GM18526 (cell line): Measurements from ENCODE around the gene SPRTN.

ENCODE experiments used
- POLR2A ChIP-seq: IDR thresholded peaks from 3 replicates; pipeline ENCODE4 v1.6.1; 2011; ENCODE audit not compliant: insufficient read length; ENCODE audit errors: extremely low read depth

The SPRTN gene, protein sequence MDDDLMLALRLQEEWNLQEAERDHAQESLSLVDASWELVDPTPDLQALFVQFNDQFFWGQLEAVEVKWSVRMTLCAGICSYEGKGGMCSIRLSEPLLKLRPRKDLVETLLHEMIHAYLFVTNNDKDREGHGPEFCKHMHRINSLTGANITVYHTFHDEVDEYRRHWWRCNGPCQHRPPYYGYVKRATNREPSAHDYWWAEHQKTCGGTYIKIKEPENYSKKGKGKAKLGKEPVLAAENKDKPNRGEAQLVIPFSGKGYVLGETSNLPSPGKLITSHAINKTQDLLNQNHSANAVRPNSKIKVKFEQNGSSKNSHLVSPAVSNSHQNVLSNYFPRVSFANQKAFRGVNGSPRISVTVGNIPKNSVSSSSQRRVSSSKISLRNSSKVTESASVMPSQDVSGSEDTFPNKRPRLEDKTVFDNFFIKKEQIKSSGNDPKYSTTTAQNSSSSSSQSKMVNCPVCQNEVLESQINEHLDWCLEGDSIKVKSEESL

DNA sequence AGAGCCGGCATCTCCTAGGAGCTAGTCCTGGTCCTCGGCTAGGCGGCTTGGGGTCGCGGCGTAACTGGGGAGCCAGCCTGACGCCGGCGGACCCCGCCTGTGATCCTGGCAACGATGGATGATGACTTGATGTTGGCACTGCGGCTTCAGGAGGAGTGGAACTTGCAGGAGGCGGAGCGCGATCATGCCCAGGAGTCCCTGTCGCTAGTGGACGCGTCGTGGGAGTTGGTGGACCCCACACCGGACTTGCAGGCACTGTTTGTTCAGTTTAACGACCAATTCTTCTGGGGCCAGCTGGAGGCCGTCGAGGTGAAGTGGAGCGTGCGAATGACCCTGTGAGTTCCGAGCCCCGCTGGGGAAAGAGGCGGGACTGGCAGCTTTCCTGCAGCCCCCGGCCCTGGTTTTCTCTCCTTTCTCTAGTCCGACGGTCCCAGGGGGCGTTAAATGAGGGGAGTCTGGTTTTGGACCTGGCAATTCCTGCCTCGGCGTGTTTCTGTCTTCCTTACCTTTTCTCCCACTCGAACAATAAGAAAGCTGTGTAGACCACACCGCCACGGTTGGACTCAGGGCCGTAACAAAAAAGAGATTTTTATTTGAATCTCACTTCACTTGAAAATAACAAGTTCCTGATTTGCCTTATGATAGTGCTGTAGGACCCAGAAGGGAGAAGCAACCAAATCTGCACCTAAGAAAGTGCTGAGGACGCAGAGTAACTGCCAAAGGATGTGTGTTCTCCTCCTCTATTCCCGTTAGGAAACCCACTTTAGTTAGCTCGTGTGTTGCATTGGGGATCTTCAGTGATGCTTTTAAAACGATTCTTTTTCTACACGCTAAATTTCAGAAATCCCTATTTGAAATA is at the start of gene SPRTN:
SPRTN (plus strand) TSS at position 24 of the 859 bp plus-strand sequence; CDS start at position 115, 91 bp downstream.
- TF ChIP-seq POLR2A: peak; percentile 69

DNA sequence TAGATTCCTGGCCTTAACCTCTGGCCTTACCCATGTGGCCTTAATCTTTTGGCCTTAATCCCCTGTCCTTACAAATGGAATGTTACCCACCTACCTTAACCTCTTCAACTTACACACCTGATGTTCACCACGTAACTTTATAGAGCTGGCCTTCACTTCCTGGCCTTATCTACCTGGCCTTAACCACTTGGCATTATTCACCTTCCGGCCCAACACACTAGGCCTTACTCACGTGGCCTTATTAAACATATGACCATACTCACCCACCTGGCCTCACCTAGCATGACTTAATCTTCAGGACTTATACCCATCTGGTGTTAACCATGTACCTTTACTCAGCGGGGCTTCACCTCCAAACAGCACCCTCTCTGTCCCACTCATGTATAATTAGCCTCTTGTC is 42.2 kb upstream of the SPRTN start:
- no peak for TF ChIP-seq POLR2A

DNA sequence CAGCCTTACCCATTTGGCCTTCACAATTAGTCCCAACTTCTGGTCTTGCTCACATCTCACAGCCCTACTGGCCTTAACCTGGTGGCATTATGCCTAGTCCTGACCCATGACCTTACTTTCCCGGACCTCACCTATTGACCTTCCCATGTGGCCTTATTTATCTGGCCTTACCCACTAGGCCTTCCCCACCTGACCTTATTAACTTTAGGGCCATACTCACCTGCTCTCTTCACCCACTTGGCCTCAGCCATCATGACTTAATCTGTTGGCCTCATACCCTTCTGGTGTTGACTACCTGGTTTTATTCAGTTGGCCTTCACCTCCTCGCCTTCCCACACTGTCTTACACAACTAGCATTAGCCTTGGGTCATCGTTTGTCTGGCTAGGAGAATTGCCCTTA is 36.1 kb upstream of the SPRTN start:
- TF ChIP-seq POLR2A: no peak

DNA sequence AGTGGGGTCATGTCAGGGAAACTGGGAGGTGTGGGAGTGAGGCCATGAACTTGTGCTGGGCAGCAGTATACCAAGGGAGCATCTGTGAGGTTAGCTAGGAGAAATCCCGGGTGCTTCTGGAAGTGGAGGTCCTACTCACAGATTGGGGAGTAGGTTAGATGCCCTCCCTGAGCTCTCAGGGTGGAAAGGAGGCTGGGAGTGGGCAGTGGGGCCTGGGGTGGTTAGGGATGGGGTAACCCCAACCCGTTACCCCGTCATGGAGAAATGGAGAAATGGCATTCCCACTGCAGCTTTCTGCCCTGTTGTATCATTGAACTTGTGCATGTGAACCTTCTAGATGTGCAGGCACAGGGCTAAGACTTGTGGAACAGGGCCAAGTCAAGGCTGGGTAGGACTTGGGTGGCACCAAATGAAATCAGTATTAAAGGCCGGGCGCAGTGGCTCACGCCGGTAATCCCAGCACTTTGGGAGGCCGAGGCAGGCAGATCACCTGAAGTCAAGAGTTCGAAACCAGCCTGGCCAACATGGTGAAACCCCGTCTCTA is 27.6 kb upstream of the SPRTN start:
- no peak for TF ChIP-seq POLR2A

DNA sequence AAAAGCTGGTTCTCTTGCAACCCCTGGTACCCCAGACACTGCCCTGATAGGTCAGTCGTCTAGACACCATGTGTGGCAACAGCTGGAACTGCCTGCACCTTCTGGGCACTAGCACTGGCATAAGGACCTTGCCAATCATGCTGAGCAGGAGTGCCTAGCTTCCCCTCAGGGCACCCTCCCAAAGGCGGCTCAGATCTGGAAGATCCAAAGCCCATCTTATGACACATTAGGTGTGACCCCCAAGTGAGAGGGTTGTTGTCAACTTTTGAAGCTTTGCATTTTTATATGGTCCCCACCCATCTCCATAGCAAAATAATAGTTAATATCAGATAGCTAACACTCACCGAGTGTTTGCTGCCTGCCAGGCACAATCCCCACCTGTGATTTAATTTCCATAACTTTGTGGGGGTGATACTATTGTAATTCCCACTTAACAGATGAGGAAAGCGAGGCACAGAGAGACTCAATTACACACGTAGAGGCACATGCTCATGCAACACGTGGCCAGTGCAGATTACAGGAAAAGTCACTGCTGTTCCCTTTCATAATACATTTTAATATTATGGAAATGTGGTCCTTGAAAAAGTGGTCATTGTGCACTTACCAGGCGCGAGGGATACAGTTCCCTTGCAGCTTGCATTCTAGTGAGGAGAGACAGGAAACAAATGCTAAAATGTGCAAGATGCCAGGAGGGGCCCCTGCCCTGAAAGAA is 26.2 kb upstream of the SPRTN start:
- no peak for TF ChIP-seq POLR2A

DNA sequence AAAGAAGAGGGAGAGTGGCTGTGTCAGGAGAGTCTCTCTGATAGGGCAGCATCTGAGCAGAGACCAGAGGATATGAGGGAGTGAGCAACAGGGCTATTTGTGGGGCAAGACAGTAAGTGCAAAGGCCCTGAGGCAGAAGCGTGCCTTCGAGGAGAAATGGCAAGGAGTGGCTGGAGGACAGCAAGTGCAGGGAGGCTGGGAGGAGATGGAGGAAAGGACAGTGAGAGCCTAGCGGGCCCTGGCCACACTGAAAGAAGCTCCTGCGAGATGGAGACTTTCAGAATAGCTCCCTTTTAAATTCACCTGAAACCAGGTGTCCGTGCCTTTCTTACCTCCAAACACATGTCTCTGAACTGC is 25.7 kb upstream of the SPRTN start:
- TF ChIP-seq POLR2A: no peak

DNA sequence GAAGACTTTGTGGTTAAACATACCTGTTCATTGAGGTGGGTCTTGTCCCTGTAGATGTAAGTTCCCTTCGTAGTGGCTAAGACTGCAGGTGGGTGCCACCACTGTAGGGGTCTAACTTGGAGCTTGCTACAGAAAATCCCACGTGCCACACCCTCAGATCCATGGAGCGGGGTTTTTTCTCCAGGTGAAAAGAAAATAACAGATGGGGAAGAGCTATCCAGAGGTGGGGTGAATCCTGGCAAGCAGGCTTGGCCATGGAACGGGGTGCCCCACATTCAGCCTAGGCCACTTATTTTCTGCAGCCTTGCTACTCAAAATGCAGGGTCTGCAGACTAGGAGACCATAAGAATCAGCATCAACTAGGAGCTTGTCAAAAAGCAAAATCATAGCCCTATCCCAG is 24.4 kb upstream of the SPRTN start:
- no peak for TF ChIP-seq POLR2A

DNA sequence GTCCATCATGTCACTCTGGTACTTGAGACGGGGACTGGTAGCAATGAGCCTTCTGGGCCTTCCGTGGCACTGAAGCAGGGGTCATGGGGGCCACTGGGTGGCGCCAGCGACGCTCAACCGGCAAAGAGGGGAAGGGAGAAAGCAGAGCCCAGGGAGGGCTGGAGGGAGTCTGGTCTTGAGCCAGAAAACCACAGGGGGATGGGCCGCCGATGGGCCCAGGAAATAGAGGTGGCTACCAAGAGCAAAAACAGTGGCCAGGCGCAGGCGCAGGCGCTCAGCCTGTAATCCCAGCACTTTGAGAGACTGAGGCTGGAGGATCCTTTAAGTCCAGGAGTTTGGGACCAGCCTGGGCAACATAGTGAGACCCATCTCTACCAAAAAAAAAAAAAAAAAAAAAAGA is 22.2 kb upstream of the SPRTN start:
- TF ChIP-seq POLR2A: no peak

DNA sequence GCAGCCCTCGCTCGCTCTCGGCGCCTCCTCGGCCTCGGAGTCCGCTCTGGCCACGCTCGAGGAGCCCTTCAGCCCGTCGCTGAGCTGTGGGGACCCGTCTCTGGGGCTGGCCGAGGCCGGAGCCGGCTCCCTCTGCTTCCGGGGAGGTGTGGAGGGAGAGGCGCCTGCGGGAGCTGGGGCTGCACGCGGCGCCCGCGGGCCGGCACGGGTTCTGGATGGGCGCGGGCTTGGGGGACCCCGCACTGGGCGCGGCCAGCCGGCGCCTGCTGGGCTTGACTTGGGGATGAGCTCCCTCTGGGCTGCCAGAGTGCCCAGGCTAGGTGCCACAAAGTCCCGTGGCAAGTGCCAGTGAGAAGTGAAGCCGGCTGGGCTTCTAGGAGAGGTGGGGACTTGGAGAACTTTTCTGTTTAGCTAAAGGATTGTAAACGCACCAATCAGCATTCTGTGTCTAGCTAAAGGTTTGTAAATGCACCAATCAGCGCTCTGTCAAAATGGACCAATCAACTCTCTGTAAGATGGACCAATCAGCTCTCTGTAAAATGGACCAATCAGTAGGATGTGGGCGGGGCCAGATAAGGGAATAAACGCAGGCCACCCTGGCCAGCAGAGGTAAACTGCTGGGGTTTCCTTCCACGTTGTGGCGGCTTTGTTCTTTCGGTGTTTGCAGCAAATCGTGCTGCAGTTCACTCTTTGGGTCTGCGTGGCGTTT is 20.6 kb upstream of the SPRTN start:
- no peak for TF ChIP-seq POLR2A

DNA sequence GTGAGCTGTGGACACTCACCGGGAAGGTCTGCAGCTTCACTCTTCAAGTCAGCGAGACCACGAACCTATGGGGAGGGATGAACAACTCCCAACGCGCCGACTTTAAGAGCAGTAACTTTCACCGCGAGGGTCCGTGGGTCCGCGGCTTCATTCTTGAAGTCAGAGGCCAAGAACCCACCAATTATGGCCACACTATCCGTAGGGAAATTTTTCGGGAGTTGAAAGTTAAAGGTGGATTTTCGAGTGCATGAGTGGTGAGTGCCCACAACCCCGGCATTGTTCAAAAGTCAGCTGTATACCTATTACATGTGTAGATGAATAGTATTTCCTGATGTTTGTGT is 20.1 kb upstream of the SPRTN start:
- no peak for TF ChIP-seq POLR2A

DNA sequence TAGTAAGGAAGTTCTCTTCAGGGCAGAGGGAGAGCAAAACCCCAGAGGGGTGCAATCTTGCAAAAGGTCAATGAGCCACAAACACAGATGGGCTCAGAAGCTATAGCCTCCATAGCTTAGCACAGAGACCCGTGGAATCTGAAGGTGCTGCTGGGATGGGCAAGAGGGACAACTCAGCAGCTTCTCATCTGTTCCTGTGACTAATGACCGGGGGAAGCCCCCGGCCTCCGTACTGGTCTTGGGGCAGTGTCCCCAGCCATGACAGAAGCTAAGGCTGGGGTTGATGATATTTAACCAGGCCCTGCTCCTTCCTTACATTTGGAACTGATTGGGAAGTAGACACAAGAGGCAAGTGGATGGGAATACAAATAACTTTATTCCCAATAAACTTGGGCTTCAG is 19.5 kb upstream of the SPRTN start:
- no peak for TF ChIP-seq POLR2A

DNA sequence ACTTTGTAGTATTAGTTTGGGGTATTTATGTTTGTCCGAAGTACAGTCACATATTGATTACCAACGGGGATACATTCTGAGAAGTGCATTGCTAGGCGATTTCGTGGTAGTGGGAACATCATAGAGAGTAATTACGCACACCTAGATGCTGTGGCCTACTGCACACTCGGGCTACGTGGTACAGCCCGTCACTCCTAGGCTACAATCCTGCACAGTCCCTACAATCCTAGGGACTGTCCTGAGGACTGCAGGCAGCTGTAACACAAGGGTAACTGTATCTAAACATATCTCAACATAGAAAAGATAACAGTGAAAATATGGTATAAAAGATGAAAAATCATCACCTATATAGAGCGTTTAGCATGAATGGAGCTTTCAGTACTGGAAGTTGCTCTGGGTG is 19.0 kb upstream of the SPRTN start:
- TF ChIP-seq POLR2A: no peak

DNA sequence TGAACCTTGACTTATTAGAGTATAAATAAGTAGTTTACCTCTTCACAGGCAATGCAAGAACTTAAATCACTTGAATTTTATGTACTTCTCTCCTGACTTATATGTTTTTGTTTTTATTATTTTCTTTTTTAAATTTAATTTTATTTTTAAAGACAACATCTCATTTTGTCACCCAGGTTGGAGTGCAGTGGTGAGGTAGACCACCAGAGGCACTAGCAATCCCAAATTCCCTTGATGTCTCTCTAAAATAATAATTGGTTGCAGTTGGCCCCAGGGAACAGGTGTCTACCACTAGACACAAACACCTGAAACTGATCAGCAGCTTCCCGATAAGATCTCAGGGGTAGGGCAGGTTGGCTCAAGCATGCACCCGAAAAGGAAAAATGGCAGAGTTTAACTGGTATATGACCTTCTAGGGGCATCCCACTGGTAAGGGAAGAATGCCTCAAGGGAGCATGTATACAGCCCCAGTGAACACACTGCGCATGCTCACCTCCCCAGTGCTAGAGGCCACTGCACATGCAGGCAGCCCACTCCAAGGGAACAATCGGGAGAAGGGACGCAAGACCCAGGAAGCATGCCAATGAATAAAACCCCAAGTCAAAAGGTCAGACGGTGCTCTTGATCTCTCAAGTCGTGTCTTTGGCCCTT is 15.1 kb upstream of the SPRTN start:
- TF ChIP-seq POLR2A: no peak

DNA sequence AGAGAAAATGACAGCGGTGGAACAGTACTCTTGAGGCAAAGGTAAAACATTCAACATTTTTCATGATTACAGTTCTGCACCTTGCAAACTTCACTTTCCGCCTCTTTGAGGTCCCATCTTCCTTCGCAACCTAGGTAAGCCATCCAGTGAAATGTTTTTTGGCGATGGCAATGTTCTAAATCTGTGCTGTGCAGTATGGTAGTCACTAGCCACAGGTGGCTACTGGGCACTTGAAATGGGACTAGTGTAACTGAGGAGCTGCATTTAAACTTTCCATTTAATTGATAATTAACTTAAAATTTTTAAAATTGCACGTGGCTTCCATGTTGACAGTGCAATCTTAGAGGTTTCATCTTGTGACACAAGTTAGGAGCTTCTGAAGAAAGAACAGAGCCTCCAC is 13.4 kb upstream of the SPRTN start:
- no peak for TF ChIP-seq POLR2A

DNA sequence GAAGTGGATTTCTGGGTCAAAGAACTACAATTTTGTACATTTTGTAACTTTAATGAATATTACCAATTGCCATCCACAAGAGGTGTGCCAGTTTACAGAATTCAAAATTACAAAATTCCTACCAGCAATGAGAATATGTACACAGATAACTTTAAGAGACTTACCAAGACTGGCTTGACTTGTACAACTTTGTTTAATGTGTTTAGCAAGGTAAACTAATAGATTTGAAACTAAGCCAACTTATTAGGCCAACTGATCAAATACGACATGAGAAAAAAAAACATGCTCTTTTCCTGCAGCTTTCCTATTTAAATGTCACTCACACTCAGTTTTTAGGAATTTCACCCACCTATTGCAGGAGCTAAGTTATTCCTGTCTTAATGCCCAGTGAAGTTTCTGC is 11.8 kb upstream of the SPRTN start:
- no peak for TF ChIP-seq POLR2A

DNA sequence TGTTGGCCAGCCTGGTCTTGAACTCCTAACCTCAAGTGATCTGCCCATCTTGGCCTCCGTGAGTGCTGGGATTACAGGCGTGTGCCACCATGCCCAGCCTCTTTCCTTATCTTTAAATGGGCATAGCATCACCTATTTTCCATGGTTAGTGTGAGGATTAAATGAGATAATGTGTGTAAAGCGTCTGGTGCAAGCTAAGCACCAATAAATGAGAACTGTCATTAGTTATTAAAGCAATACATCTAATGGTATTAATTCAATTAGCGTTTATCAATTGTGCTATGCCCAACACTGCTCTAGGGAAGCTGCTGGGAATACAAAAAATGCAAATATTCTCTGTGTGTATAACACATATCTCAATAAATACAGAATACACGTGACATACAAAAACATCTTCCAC is 10.5 kb upstream of the SPRTN start:
- TF ChIP-seq POLR2A: no peak
